Endothelial cell of umbilical vein (primary cell): ENCODE results near the gene MARCKSL1. TPM values are rescaled to one million over a fixed set of nuclear protein-coding genes. Genes with fewer than 3 reads are reported as not detected.

Experiments
- BruUV-seq: library from RNA; stranded (reverse); fragments of 400-500 nt; replicated peaks from 2 replicates; lab custom pipeline; 2021; lab: Mats Ljungman, UMichigan
- CTCF ChIA-PET: fragments of 300-600, 350-600 bp; sonication (Branson Sonifier 250); formaldehyde crosslinking; loops from one replicate; lab custom pipeline; 2021; ENCODE audit warnings: antibody characterized with exemption, inconsistent platforms; lab: Charles Lee
- POLR2A ChIA-PET: fragments of 300-600, 350-600 bp; sonication (Branson Sonifier 250); formaldehyde crosslinking; loops from one replicate; lab custom pipeline; 2021; ENCODE audit warnings: antibody characterized with exemption, inconsistent platforms; lab: Charles Lee
- DNase-seq: peaks from one replicate; pipeline ENCODE4 v3.0.0-alpha.2; 2011; ENCODE audit warnings: low read depth, low spot score
- FAIRE-seq: peaks from 2 replicates; lab custom pipeline; 2011; peaks lifted over from hg19 to GRCh38; lab: Jason Lieb, UNC
- H2AFZ ChIP-seq: 2 replicates; pipeline ENCODE4 v1.6.0; 2012; ENCODE audit warnings: low read depth, low read length, control low read depth, inconsistent platforms
- H3K27ac ChIP-seq: 2 replicates; pipeline ENCODE4 v1.5.1; 2011; ENCODE audit warnings: low read depth, mild to moderate bottlenecking, control low read depth, low read length, moderate library complexity; ENCODE audit not compliant: insufficient read depth
- H3K27me3 ChIP-seq, 2 experiments: 2 replicates each; pipeline versions ENCODE4 v1.6.0 to v1.6.1; 2011; ENCODE audit warnings: low read length in 2 of 2, mixed read lengths in 1 of 2; ENCODE audit not compliant: control insufficient read depth in 2 of 2, insufficient read depth in 2 of 2
- H3K36me3 ChIP-seq, 2 experiments: 2 replicates in 1 of 2; 3 replicates in 1 of 2; pipeline ENCODE4 v1.5.1; 2011; ENCODE audit warnings: low read length in 2 of 2, mild to moderate bottlenecking in 1 of 2, moderate library complexity in 1 of 2; ENCODE audit not compliant: control insufficient read depth in 2 of 2, insufficient read depth in 2 of 2; ENCODE audit errors: extremely low read depth in 1 of 2
- H3K4me1 ChIP-seq: 3 replicates; pipeline ENCODE4 v1.5.1; 2011; ENCODE audit warnings: mild to moderate bottlenecking, low read length; ENCODE audit not compliant: control insufficient read depth, insufficient read depth; ENCODE audit errors: extremely low read depth
- H3K4me2 ChIP-seq: 2 replicates; pipeline ENCODE4 v1.6.1; 2011; ENCODE audit warnings: low read length, control low read depth, mixed read lengths; ENCODE audit not compliant: insufficient read depth
- H3K4me3 ChIP-seq, 3 experiments: fragments of 200-600 bp in 1 of 3; sonication (generic), shearing (Covaris generic) in 1 of 3; replicated peaks in 1 of 3; 2 replicates each; pipeline ENCODE4 v1.5.1; 2011 to 2016; ENCODE audit warnings: control low read depth in 3 of 3, low read length in 3 of 3, mild to moderate bottlenecking in 2 of 3, inconsistent platforms in 1 of 3, low read depth in 1 of 3, moderate library complexity in 1 of 3; ENCODE audit not compliant: insufficient read depth in 1 of 3
- H3K79me2 ChIP-seq: 2 replicates; pipeline ENCODE4 v1.6.0; 2012; ENCODE audit warnings: low read length, inconsistent platforms; ENCODE audit not compliant: control insufficient read depth, insufficient read depth
- H3K9ac ChIP-seq: replicated peaks from 2 replicates; pipeline ENCODE3; 2011; ENCODE audit warnings: low read length, control low read depth; ENCODE audit not compliant: insufficient read depth; ENCODE audit errors: extremely low read depth
- H3K9me1 ChIP-seq: replicated peaks from 3 replicates; pipeline ENCODE4 v1.6.0; 2011; ENCODE audit warnings: mild to moderate bottlenecking, low read length; ENCODE audit not compliant: control insufficient read depth, insufficient read depth; ENCODE audit errors: extremely low read depth
- H3K9me3 ChIP-seq: replicated peaks from 2 replicates; pipeline ENCODE4 v1.5.1; 2012; ENCODE audit warnings: low read length, inconsistent platforms; ENCODE audit not compliant: control insufficient read depth, insufficient read depth
- H4K20me1 ChIP-seq: replicated peaks from 2 replicates; pipeline ENCODE3; 2011; ENCODE audit warnings: mild to moderate bottlenecking, low read length; ENCODE audit not compliant: control insufficient read depth, insufficient read depth; ENCODE audit errors: extremely low read depth
- EZH2 ChIP-seq: IDR thresholded peaks from 2 replicates; pipeline ENCODE4 v1.6.1; 2012; ENCODE audit warnings: borderline replicate concordance, low read depth, mild to moderate bottlenecking, moderate library complexity, low read length, inconsistent platforms; ENCODE audit not compliant: severe bottlenecking
- FOS ChIP-seq: IDR thresholded peaks from 2 replicates; pipeline ENCODE4 v1.6.1; 2011; ENCODE audit warnings: mild to moderate bottlenecking, low read length, moderate library complexity, borderline replicate concordance; ENCODE audit not compliant: insufficient read depth
- GATA2 ChIP-seq: IDR thresholded peaks from 2 replicates; pipeline ENCODE4 v1.7.0; 2011; ENCODE audit warnings: low read depth, mild to moderate bottlenecking, moderate library complexity, mixed read lengths, low read length; ENCODE audit not compliant: insufficient read length, insufficient read depth
- JUN ChIP-seq: IDR thresholded peaks from 2 replicates; pipeline ENCODE4 v1.6.1; 2011; ENCODE audit warnings: borderline replicate concordance, low read depth; ENCODE audit not compliant: insufficient read length, insufficient read depth
- MAX ChIP-seq: IDR thresholded peaks from 2 replicates; pipeline ENCODE4 v1.6.1; 2011; ENCODE audit not compliant: insufficient read depth, insufficient read length
- MYC ChIP-seq: IDR thresholded peaks from one replicate; pipeline ENCODE4 v1.6.1; 2011; ENCODE audit warnings: mild to moderate bottlenecking, low read depth, low read length
- POLR2A ChIP-seq: IDR thresholded peaks from 2 replicates; pipeline ENCODE4 v1.6.1; 2012; ENCODE audit warnings: low read depth, mild to moderate bottlenecking, control low read depth, low read length
- dilution Hi-C: fragments of 300-500 bp; cut with MboI; formaldehyde crosslinking; loops from one replicate; pipeline ENCODE4 v1.15.0; 2019; ENCODE audit warnings: low sequenced_read_pairs; ENCODE audit not compliant: extremely low pct_ligation_motif_present
- intact Hi-C: fragments of 100-400 bp; cut with micrococcal nuclease; formaldehyde crosslinking; loops from one replicate; pipeline ENCODE4 v1.10.0; 2022
- polyA plus RNA-seq, 4 experiments: library from polyadenylated mRNA; depleted of rRNA in 3 of 4; stranded (reverse) in 3 of 4; unstranded in 1 of 4; fragments of >200 nt; gene quantifications; 2 replicates each; pipeline versions ENCODE4 v1.2.1 to v1.2.3, GENCODE V29; 2011 to 2012; ENCODE audit warnings: missing spikeins in 1 of 4
- total RNA-seq: library from RNA; stranded (reverse); gene quantifications from 2 replicates; pipeline ENCODE4 v1.2.3, GENCODE V29; 2021

Gene MARCKSL1
- total and polyA plus RNA-seq, 2 donors (not counting 3 experiments of a cell fraction or from before 2014, with no cell fraction given): 265 to 318 TPM

- Histone ChIP-seq H3K9me3 (no peaks in the 10 kb centered on the region), H3K9ac (no peak overlapping the region), H3K79me2 (no peaks in the 10 kb centered on the region), H2AFZ (no peak overlapping the region), H3K4me2 (no peak overlapping the region), H3K4me3 (no peak overlapping the region), H3K36me3 (peaks cover 25 to 43% of the 10 kb centered on the region in 2 experiments), H3K9me1 (no peaks in the 10 kb centered on the region), H4K20me1 (no peaks in the 10 kb centered on the region), H3K4me1 (no peaks in the 10 kb centered on the region), H3K27ac (no peak overlapping the region), H3K27me3 (no peaks in the 10 kb centered on the region)
- ChIA-PET CTCF (no interaction called here), POLR2A (no interaction called here)
- FAIRE-seq (no peak), DNase-seq (no peak)
- dilution Hi-C loops: no loop called here
- no TSS peak for BruUV-seq
- intact Hi-C loops: no loop called here
- TF ChIP-seq MYC: no peak
- TF ChIP-seq MAX: no peak
- TF ChIP-seq EZH2: no peak
- TF ChIP-seq JUN: no peak
- TF ChIP-seq FOS: no peak
- no peak for TF ChIP-seq POLR2A
Observed at GRCh38 chr1:32373996-32374592, 38.1 kb upstream of the MARCKSL1 start.

- Histone ChIP-seq H3K4me3 (no peak overlapping the region), H3K9me3 (no peaks in the 10 kb centered on the region), H3K9me1 (no peaks in the 10 kb centered on the region), H3K4me2 (no peak overlapping the region), H2AFZ (no peak overlapping the region), H3K36me3 (peaks cover 21 to 40% of the 10 kb centered on the region in 2 experiments), H3K27ac (no peak overlapping the region), H3K9ac (no peak overlapping the region), H4K20me1 (no peaks in the 10 kb centered on the region), H3K79me2 (no peaks in the 10 kb centered on the region), H3K4me1 (no peaks in the 10 kb centered on the region), H3K27me3 (no peaks in the 10 kb centered on the region)
- dilution Hi-C loops: no loop called here
- TF ChIP-seq GATA2 (no peak), POLR2A (peak; percentile 24)
- ChIA-PET POLR2A (interaction anchor here (1.2 kb wide), 1 partner anchor 36 kb away, joined by 3 read pairs; the partner anchor contains the start of gene MARCKSL1), CTCF (interaction anchor here (1.1 to 1.8 kb wide), 4 partner anchors 20 to 157 kb away, joined by 5 to 9 read pairs (median 6); partner anchors contain the start of gene MARCKSL1)
- no peak for DNase-seq
- BruUV-seq: no TSS peak
- intact Hi-C loops: no loop called here
- no peak for FAIRE-seq
Observed at GRCh38 chr1:32372149-32372756, 36.2 kb upstream of the MARCKSL1 start.
